Lung (tissue), 12 donors: ENCODE measurements around the gene EIF1. TPM values are rescaled to one million over a fixed set of nuclear protein-coding genes. Genes with fewer than 3 reads are reported as not detected.
"Not testable (repeated sequence)": the region's sequence is repeated elsewhere in the genome, so short reads cannot be mapped to it uniquely, and the experiment has no call there.

Source experiments
- ATAC-seq: fragments of 200-7000 bp; cut with Tn5 transposase; one replicate; pipeline ENCODE4 v1.9.1; 2020; ENCODE audit warnings: moderate number of reproducible peaks; ENCODE audit not compliant: insufficient read depth, low FRiP score
- DNase-seq, 3 donors: peaks; one replicate each; pipeline ENCODE4 v3.0.0-alpha.2; 2013 to 2017
- H3K27ac ChIP-seq, 2 donors: one replicate each; pipeline ENCODE4 v1.5.1; 2013; ENCODE audit warnings: mild to moderate bottlenecking in 2 of 2, moderate library complexity in 2 of 2, control low read depth in 1 of 2, inconsistent platforms in 1 of 2, low read depth in 1 of 2, low read length in 1 of 2
- H3K27me3 ChIP-seq, 3 donors: one replicate each; pipeline ENCODE4 v1.5.1; 2013; ENCODE audit warnings: low read length in 2 of 3; ENCODE audit not compliant: control insufficient read depth in 3 of 3, insufficient read depth in 3 of 3
- H3K36me3 ChIP-seq, 4 donors: one replicate each; pipeline ENCODE4 v1.5.1; 2013; ENCODE audit warnings: low read length in 4 of 4, mild to moderate bottlenecking in 1 of 4, moderate library complexity in 1 of 4; ENCODE audit not compliant: control insufficient read depth in 4 of 4, insufficient read depth in 4 of 4
- H3K4me1 ChIP-seq, 5 donors: one replicate each; pipeline ENCODE4 v1.5.1; 2013; ENCODE audit warnings: low read length in 5 of 5, mild to moderate bottlenecking in 2 of 5, moderate library complexity in 1 of 5; ENCODE audit not compliant: control insufficient read depth in 5 of 5, insufficient read depth in 5 of 5
- H3K4me3 ChIP-seq: one replicate; pipeline ENCODE4 v1.5.1; 2013; ENCODE audit warnings: mild to moderate bottlenecking, control low read depth, moderate library complexity
- H3K9ac ChIP-seq, 2 donors: one replicate each; pipeline ENCODE4 v1.5.1; 2013; ENCODE audit warnings: low read length in 2 of 2, control low read depth in 1 of 2; ENCODE audit not compliant: insufficient read depth in 1 of 2
- H3K9me3 ChIP-seq, 4 donors: one replicate each; pipeline ENCODE4 v1.5.1; 2013; ENCODE audit warnings: low read length in 3 of 4, mild to moderate bottlenecking in 1 of 4, moderate library complexity in 1 of 4; ENCODE audit not compliant: control insufficient read depth in 4 of 4, insufficient read depth in 3 of 4
- CTCF ChIP-seq: IDR thresholded peaks from 2 replicates; pipeline ENCODE4 v1.5.1; 2012; ENCODE audit warnings: mild to moderate bottlenecking; ENCODE audit errors: control extremely low read depth, extremely low read depth
- WGBS, 2 donors: extraction: QIAGEN DNeasy Blood & Tissue Kit; methylation state at CpG; one replicate each; pipeline ENCODE4 v1.1.7; 2013; 5-methylcytosine and 5-hydroxymethylcytosine counted together
- polyA plus RNA-seq, 2 donors: library from polyadenylated mRNA; stranded (reverse); fragments of 200-250 nt; gene quantifications; one replicate each; pipeline ENCODE4 v1.2.1, GENCODE V29; 2013
- total RNA-seq, 2 donors: library from RNA; depleted of rRNA in 1 of 2; stranded (reverse); fragments of >200 nt in 1 of 2; gene quantifications; one replicate each; pipeline ENCODE4 v1.2.1, GENCODE V29; 2014 to 2021
- donor health status: control.
- donor health status: control.
- donor health status: Bipolar disorder and iron deficiency.
- donor health status: healthy.
- donor health status: DM: yes; HTN: yes; CAD: no.

The EIF1 gene
- total and polyA plus RNA-seq, 4 donors = 381 to 872 (median 676) TPM

DNA sequence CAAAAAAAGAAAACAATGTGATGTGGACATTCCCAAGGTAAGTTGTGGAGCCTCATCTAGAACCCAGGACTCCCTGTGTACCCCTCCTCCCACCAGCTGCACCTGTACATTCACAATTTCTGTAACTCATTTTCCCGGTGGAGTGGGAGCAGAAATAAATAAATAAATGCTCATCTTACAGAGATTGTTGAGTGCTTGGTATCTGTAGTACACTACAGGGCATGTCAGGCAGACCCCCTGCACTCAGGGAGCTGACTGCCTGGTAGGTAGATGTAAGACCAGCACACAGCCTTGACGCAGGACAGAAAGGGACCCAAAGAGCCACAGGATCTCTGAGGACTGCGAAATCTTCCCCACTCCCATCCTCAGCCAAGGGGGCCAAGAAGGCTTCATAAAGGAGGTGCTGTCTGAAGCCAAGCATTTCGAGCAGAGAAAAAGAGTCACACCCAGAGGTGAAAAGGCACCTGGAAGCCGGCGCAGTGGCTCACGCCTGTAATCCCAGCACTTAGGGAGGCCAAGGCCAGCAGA lies 6.5 kb downstream of the EIF1 start:
- H3K9me3 ChIP-seq = no peaks in the 10 kb centered on the region
- peaks cover 27 to 34% (median 30%) of the 10 kb centered on the region in 4 donors for H3K36me3 ChIP-seq
- no peak for ATAC-seq
- peak overlapping the region in 1 of 2 donors; percentile 37 for H3K27ac ChIP-seq
- 79 to 87% methylated on average over 7 of the region's 7 CpGs for WGBS, 2 donors
- no peak for TF ChIP-seq CTCF
- no peak overlapping the region for H3K4me3 ChIP-seq
- no peaks in the 10 kb centered on the region for H3K27me3 ChIP-seq
- H3K9ac ChIP-seq = no peak overlapping the region
- H3K4me1 ChIP-seq = peaks cover 0 to 17% (median 8%) of the 10 kb centered on the region in 5 donors
- no peak for DNase-seq

GRCh38 chr17:41695954-41696757 lies 7.5 kb downstream of the EIF1 start:
- WGBS, 2 donors = 50 to 61% methylated on average over 11 of the region's 11 CpGs
- DNase-seq = peak; percentile 70 to 90 (median 90)

GRCh38 chr17:41697122-41697962 lies 8.7 kb downstream of the EIF1 start:
- no peak for TF ChIP-seq CTCF
- Histone ChIP-seq H3K4me1 (peaks cover 0 to 13% (median 4%) of the 10 kb centered on the region in 5 donors), H3K27me3 (no peaks in the 10 kb centered on the region), H3K4me3 (no peak overlapping the region), H3K27ac (no peak overlapping the region), H3K9me3 (no peaks in the 10 kb centered on the region), H3K9ac (peak overlapping the region in 1 of 2 donors; percentile 9), H3K36me3 (peaks cover 9 to 14% (median 13%) of the 10 kb centered on the region in 4 donors)
- ATAC-seq = peak; percentile 66
- WGBS, 2 donors = 45 to 52% methylated on average over 6 of the region's 6 CpGs
- peak; percentile 73 to 94 (median 85) for DNase-seq

More at GRCh38 chr17:41695954-41696757, 7.5 kb downstream of the EIF1 start:
- Histone ChIP-seq H3K27me3 (no peaks in the 10 kb centered on the region), H3K4me1 (peaks cover 0 to 13% (median 5%) of the 10 kb centered on the region in 5 donors), H3K4me3 (no peak overlapping the region), H3K36me3 (peaks cover 19 to 25% (median 22%) of the 10 kb centered on the region in 4 donors), H3K9ac (no peak overlapping the region), H3K27ac (no peak overlapping the region), H3K9me3 (no peaks in the 10 kb centered on the region)
- ATAC-seq = no peak
- peak; percentile 45 for TF ChIP-seq CTCF

- not testable (repeated sequence) for H3K27me3 ChIP-seq, DNase-seq, H3K9me3 ChIP-seq, ATAC-seq, H3K4me3 ChIP-seq, H3K27ac ChIP-seq, H3K9ac ChIP-seq, H3K36me3 ChIP-seq
- whole genome bisulfite sequencing, 2 donors = 86 to 89% methylated on average over 3 of the region's 3 CpGs
- peaks cover 0 to 13% (median 4%) of the 10 kb centered on the region in 5 donors for H3K4me1 ChIP-seq
These were observed 12.2 kb downstream of the EIF1 start for GRCh38 chr17:41700843-41701242.
